Neural progenitor cell (in vitro differentiated cells): ENCODE data around the gene GNAZ. TPM values are rescaled to one million over a fixed set of nuclear protein-coding genes. Genes with fewer than 3 reads are reported as not detected.

Source experiments
- DNase-seq: peaks from one replicate; pipeline ENCODE4 v3.0.0-alpha.2; 2016; ENCODE audit warnings: low spot score
- H2AFZ ChIP-seq: fragments of 200-600 bp; sonication (generic); replicated peaks from 2 replicates; pipeline ENCODE4 v1.6.1; 2016; ENCODE audit warnings: antibody characterized with exemption
- H3F3A ChIP-seq: fragments of 200-600 bp; sonication (generic); 2 replicates; pipeline ENCODE4 v1.6.1; 2016; ENCODE audit warnings: antibody characterized with exemption, low read depth
- H3K27ac ChIP-seq: fragments of 200-600 bp; sonication (generic); 2 replicates; pipeline ENCODE4 v1.5.1; 2016; ENCODE audit warnings: mild to moderate bottlenecking
- H3K27me3 ChIP-seq: fragments of 200-600 bp; sonication (generic); 2 replicates; pipeline ENCODE4 v1.6.1; 2016; ENCODE audit warnings: mild to moderate bottlenecking, moderate library complexity
- H3K36me3 ChIP-seq: fragments of 200-600 bp; sonication (generic); 2 replicates; pipeline ENCODE4 v1.5.1; 2016
- H3K4me1 ChIP-seq: fragments of 200-600 bp; sonication (generic); 2 replicates; pipeline ENCODE4 v1.6.1; 2016; ENCODE audit warnings: mixed run types
- H3K4me2 ChIP-seq: fragments of 200-600 bp; sonication (generic); 2 replicates; pipeline ENCODE4 v1.6.1; 2016
- H3K4me3 ChIP-seq: fragments of 200-600 bp; sonication (generic); 2 replicates; pipeline ENCODE4 v1.5.1; 2016
- H3K79me2 ChIP-seq: fragments of 200-600 bp; sonication (generic); 2 replicates; pipeline ENCODE4 v1.6.1; 2016; ENCODE audit warnings: low read depth
- H3K9ac ChIP-seq: fragments of 200-600 bp; sonication (generic); 2 replicates; pipeline ENCODE4 v1.6.1; 2016
- H3K9me3 ChIP-seq: fragments of 200-600 bp; sonication (generic); 2 replicates; pipeline ENCODE4 v1.5.1; 2016; ENCODE audit warnings: low read depth
- H4K20me1 ChIP-seq: fragments of 200-600 bp; sonication (generic); 2 replicates; pipeline ENCODE4 v1.6.1; 2016; ENCODE audit warnings: low read depth
- H3K27ac Mint-ChIP-seq: 3 replicates; pipeline ENCODE4 v1.8.0; 2021; ENCODE audit warnings: mixed read lengths
- H3K27me3 Mint-ChIP-seq: 2 replicates; pipeline ENCODE4 v1.8.0; 2022; ENCODE audit warnings: low read depth, mild to moderate bottlenecking, inconsistent platforms, moderate library complexity, mixed read lengths; ENCODE audit not compliant: insufficient read depth
- H3K36me3 Mint-ChIP-seq: 3 replicates; pipeline ENCODE4 v1.8.0; 2021; ENCODE audit warnings: mixed read lengths
- H3K4me1 Mint-ChIP-seq: 3 replicates; pipeline ENCODE4 v1.8.0; 2021; ENCODE audit warnings: mixed read lengths
- H3K4me3 Mint-ChIP-seq: 3 replicates; pipeline ENCODE4 v1.8.0; 2021; ENCODE audit warnings: mild to moderate bottlenecking, moderate library complexity, mixed read lengths
- H3K9me3 Mint-ChIP-seq: 3 replicates; pipeline ENCODE4 v1.8.0; 2020; ENCODE audit warnings: mixed read lengths
- CTCF ChIP-seq: fragments of 200-600 bp; sonication (generic); IDR thresholded peaks from 2 replicates; pipeline ENCODE4 v1.5.1; 2017; ENCODE audit warnings: antibody characterized with exemption, mild to moderate bottlenecking
- EZH2 ChIP-seq: fragments of 200-600 bp; sonication (generic); IDR thresholded peaks from 2 replicates; pipeline ENCODE4 v1.6.1; 2017; ENCODE audit warnings: antibody characterized with exemption, mild to moderate bottlenecking, moderate library complexity
- EZH2phosphoT487 ChIP-seq: fragments of 200-600 bp; sonication (generic); IDR thresholded peaks from 2 replicates; pipeline ENCODE4 v1.6.1; 2017; ENCODE audit warnings: antibody characterized with exemption
- total RNA-seq: library from RNA; depleted of rRNA; stranded (reverse); fragments of >200 nt; gene quantifications from 2 replicates; pipeline ENCODE4 v1.2.3, GENCODE V29; 2015; ENCODE audit warnings: low replicate concordance

GNAZ gene
- total RNA-seq, 1 donor from 2014 or later: 16.5 TPM

- Histone ChIP-seq H3K36me3 (no peaks in the 10 kb centered on the region), H4K20me1 (peaks cover 35% of the 10 kb centered on the region), H3F3A (no peaks in the 10 kb centered on the region), H3K27me3 (no peaks in the 10 kb centered on the region), H3K79me2 (no peaks in the 10 kb centered on the region), H3K4me2 (no peak overlapping the region), H3K27ac (no peak overlapping the region), H3K4me1 (no peaks in the 10 kb centered on the region), H3K9ac (no peak overlapping the region), H2AFZ (no peak overlapping the region), H3K9me3 (no peaks in the 10 kb centered on the region), H3K4me3 (no peak overlapping the region)
- Mint-ChIP-seq H3K4me1 (peaks cover 6% of the 10 kb centered on the region), H3K4me3 (no peak overlapping the region), H3K27ac (no peak overlapping the region), H3K9me3 (no peaks in the 10 kb centered on the region), H3K36me3 (peaks cover 3% of the 10 kb centered on the region), H3K27me3 (peaks cover 5% of the 10 kb centered on the region)
- no peak for DNase-seq
- TF ChIP-seq EZH2phosphoT487: no peak
- TF ChIP-seq CTCF: no peak
These were observed 37.3 kb downstream of the GNAZ start for GRCh38 chr22:23107487-23108248.

DNA sequence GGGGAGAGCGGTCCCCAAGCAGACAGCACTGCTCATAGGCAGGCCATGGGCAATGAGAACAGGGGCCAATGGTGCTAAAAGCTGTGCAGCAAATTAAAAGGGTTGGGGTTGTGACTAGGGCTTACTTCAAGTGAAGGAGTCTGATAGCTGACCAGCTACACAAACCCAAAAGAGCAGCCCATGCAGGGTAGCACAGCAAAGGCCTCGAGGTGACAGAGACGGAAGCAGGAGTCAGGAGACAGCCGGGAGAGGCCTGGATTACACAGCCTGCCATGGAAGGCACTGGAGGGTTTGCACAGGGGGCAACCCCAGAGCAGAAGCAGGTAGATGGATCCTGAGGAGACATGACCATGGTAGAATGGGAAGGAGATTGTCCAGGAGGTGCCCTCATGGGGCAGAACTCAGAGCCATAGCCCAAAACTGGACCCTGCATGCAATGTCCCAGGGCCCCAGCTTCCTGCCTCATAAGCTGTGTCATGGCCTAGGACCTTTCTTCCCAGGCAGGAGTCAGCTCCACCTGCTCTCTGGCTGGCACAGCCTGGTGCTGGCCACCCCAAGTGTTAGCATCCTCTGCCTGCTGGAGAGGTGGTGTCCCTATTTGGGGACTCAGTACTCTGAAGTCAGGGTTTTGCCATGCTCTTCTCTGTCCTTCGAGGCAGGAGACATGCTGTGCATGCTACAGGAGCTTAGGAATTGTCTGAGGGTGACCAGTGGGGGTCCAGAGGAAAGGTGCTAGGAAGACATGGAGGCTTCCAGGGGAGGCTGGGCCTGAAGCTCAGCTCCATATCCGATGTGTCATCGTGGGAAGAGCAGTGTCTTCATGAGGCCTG lies 38.1 kb downstream of the GNAZ start:
- peaks cover 5% of the 10 kb centered on the region for H3K27me3 Mint-ChIP-seq
- Histone ChIP-seq H3K27me3 (no peaks in the 10 kb centered on the region), H3K4me1 (no peaks in the 10 kb centered on the region), H3K27ac (no peak overlapping the region), H3K4me3 (no peak overlapping the region), H3K9me3 (no peaks in the 10 kb centered on the region), H3K4me2 (no peak overlapping the region), H3K36me3 (no peaks in the 10 kb centered on the region), H3F3A (no peaks in the 10 kb centered on the region), H3K9ac (no peak overlapping the region), H4K20me1 (peaks cover 39% of the 10 kb centered on the region), H2AFZ (no peak overlapping the region), H3K79me2 (no peaks in the 10 kb centered on the region)
- no peak for TF ChIP-seq EZH2phosphoT487
- H3K9me3 Mint-ChIP-seq: no peaks in the 10 kb centered on the region
- DNase-seq: no peak
- H3K27ac Mint-ChIP-seq: no peak overlapping the region
- peaks cover 6% of the 10 kb centered on the region for H3K4me1 Mint-ChIP-seq
- no peak overlapping the region for H3K4me3 Mint-ChIP-seq
- H3K36me3 Mint-ChIP-seq: peaks cover 2% of the 10 kb centered on the region

GRCh38 chr22:23109079-23109347 lies 38.7 kb downstream of the GNAZ start:
- TF ChIP-seq CTCF (no peak), EZH2phosphoT487 (no peak), EZH2 (no peak)
- no peaks in the 10 kb centered on the region for H3F3A ChIP-seq
- H3K79me2 ChIP-seq: no peaks in the 10 kb centered on the region
- no peak overlapping the region for H3K27ac ChIP-seq
- Mint-ChIP-seq H3K9me3 (no peaks in the 10 kb centered on the region), H3K4me3 (no peak overlapping the region), H3K36me3 (peaks cover 2% of the 10 kb centered on the region), H3K27ac (no peak overlapping the region), H3K27me3 (peaks cover 5% of the 10 kb centered on the region), H3K4me1 (peaks cover 6% of the 10 kb centered on the region)
- no peak overlapping the region for H3K4me2 ChIP-seq
- H4K20me1 ChIP-seq: peaks cover 39% of the 10 kb centered on the region
- DNase-seq: no peak
- no peaks in the 10 kb centered on the region for H3K9me3 ChIP-seq
- no peaks in the 10 kb centered on the region for H3K36me3 ChIP-seq
- H3K4me1 ChIP-seq: no peaks in the 10 kb centered on the region
- no peak overlapping the region for H2AFZ ChIP-seq
- no peak overlapping the region for H3K9ac ChIP-seq
- H3K27me3 ChIP-seq: no peaks in the 10 kb centered on the region
- no peak overlapping the region for H3K4me3 ChIP-seq
